C4-2B (cell line): ENCODE results near the gene KANK3.
"Not testable (repeated sequence)": the region's sequence is repeated elsewhere in the genome, so short reads cannot be mapped to it uniquely, and the experiment has no call there.

Experiments
- H3K27ac ChIP-seq: fragments of 450-650 bp; 2 replicates; pipeline ENCODE4 v1.5.1; 2017
- CTCF ChIP-seq: fragments of 450-650 bp; conservative IDR thresholded peaks from 2 replicates; pipeline ENCODE4 v1.5.1; 2017; ENCODE audit warnings: mild to moderate bottlenecking
- ZFX ChIP-seq: fragments of 450-650 bp; IDR thresholded peaks from 2 replicates; pipeline ENCODE4 v1.6.1; 2017

KANK3 gene

DNA sequence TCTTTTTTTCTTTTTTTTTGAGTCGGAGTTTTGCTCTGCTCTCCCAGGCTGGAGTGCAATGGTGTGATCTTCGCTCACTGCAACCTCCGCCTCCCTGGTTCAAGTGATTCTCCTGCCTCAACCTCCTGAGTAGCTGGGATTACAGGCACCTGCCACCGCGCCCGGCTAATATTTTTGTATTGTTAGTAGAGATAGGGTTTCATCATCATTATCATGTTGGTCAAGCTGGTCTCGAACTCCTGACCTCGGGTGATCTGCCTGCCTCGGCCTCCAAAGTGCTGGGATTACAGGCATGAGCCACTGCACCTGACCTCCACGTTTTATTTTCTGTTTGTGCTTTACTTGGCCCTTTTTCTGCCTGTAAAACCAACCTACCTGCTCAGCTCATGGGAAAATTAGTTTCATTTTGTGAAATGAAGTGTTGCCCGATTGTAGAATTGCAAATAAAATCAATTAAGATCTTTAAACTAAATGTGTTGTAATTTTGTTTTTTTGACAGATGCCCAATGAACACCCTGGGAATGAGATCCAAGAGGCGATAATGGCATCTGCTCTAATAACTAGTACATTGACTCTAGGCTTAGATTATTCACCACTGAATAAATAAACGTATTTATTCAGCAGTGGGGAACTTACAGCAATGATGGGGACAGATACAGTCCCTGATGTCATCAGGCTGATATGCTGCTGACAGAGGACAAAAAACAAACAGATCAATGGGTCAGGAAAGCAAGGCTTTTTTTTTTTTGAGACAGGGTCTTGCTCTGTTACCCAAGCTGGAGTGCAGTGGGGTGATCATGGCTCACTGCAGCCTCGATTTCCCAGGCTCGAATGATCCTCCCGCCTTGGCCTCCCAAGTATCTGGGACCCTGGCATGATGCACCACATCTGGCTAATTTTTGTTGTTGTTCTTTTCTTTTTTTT is 44.9 kb upstream of the KANK3 start:
- TF ChIP-seq CTCF: no peak
- no peak for TF ChIP-seq ZFX
- no peak overlapping the region for H3K27ac ChIP-seq

DNA sequence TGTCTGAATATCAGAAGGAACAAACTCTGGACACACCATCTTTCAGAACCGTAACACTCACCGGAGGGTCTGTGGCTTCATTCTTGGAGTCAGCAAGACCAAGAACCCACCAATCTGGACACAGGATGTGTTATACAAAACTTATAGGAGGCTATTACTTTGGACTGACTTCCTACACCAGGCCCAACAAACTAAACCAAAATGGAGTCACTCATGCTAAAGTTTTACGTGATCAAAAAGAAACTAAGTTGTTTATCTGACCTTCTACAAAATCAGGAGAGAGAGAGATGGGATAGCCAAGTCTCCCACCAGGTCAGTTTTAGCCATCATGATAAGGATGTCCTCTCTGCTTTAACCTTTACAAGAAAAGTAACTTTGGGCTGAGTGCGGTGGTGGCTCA is 43.9 kb upstream of the KANK3 start:
- H3K27ac ChIP-seq: no peak overlapping the region
- TF ChIP-seq ZFX: no peak
- TF ChIP-seq CTCF: no peak

DNA sequence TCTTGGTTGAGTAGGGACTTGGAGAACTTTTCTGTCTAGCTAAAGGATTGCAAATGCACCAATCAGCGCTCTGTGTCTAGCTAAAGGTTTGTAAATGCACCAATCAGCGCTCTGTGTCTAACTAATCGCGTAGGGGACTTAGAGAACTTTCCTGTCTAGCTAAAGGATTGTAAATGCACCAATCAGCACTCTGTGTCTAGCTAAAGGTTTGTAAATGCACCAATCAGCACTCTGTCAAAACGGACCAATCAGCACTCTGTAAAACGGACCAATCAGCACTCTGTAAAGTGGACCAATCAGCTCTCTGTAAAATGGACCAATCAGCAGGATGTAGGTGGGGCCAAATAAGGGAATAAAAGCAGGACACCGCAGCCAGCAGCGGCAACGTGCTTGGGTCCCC is 43.4 kb upstream of the KANK3 start:
- not testable (repeated sequence) for H3K27ac ChIP-seq

- not testable (repeated sequence) for H3K27ac ChIP-seq
Measured at GRCh38 chr19:8385566-8385965, 42.5 kb upstream of the KANK3 start.

- not testable (repeated sequence) for H3K27ac ChIP-seq
Measured at GRCh38 chr19:8385103-8385502, 42.0 kb upstream of the KANK3 start.

- H3K27ac ChIP-seq: not testable (repeated sequence)
Measured at GRCh38 chr19:8384569-8384968, 41.5 kb upstream of the KANK3 start.

- H3K27ac ChIP-seq: not testable (repeated sequence)
Measured at GRCh38 chr19:8379156-8379891, 36.3 kb upstream of the KANK3 start.

- TF ChIP-seq ZFX (no peak), CTCF (no peak)
- H3K27ac ChIP-seq: no peak overlapping the region
Measured at GRCh38 chr19:8377598-8377997, 34.5 kb upstream of the KANK3 start.

GRCh38 chr19:8376373-8376974 is 33.4 kb upstream of the KANK3 start:
- not testable (repeated sequence) for H3K27ac ChIP-seq

GRCh38 chr19:8375766-8376165 is 32.7 kb upstream of the KANK3 start:
- peak overlapping the region; percentile 61; the same call in 1 of the 2 replicates for H3K27ac ChIP-seq

DNA sequence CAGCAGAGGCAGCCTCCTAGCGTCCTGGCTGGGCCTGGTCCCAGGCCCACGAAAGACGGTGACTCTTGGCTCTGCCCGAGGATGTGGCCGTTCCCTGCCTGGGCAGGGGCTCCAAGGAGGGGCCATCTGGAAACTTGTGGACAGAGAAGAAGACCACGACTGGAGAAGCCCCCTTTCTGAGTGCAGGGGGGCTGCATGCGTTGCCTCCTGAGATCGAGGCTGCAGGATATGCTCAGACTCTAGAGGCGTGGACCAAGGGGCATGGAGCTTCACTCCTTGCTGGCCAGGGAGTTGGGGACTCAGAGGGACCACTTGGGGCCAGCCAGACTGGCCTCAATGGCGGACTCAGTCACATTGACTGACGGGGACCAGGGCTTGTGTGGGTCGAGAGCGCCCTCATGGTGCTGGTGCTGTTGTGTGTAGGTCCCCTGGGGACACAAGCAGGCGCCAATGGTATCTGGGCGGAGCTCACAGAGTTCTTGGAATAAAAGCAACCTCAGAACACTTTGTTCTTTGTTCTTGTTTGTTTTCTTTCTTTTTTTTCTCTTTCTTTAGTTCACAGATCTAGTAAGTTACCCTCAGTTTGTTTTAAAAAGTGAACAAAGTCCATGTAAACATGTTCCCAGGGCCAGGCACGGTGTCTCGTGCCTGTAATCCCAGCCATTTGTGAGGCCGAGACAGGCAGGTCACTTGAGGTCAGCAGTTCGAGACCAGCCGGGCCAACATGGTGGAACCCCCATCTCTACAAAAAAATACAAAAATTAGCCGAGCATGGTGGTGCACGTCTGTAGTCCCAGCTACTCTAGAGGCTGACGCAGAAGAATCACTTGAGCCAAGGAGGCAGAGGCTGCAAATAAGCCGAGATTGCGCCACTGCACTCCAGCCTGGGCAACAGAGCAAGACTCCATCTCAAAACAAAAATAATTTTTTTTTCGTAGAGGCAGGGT is 31.1 kb upstream of the KANK3 start:
- no peak for TF ChIP-seq ZFX
- no peak for TF ChIP-seq CTCF
- peak overlapping the region; percentile 61 for H3K27ac ChIP-seq
